GM18519 (cell line): Measurements from ENCODE around the gene DNAH1.

ENCODE experiments used
- ATAC-seq: cut with Tn5 transposase; IDR thresholded peaks from one replicate; pipeline ENCODE4 v1.9.1; 2021; ENCODE audit warnings: mild to moderate bottlenecking, moderate library complexity; ENCODE audit not compliant: unreplicated experiment, low FRiP score

The DNAH1 gene

DNA sequence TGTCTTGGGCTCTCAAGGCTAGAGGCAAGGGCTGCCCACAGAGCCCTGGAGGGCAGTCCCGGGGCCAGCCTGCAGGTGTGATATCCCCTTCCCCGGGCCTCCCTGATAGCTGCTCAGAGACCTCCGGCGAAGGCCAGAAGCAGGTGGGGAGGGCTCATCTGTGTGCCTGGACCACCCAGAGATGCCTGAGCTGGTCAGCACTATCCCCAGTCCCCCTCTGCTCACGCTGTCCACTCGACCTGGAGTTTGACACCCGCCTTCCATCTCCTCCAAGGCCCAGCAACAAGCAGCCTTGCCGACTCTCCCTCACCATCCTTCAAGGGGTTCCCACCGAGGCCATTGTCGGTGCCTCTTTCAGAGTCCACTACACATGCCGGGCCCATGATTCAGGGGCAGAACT is 39.4 kb downstream of the DNAH1 start:
- ATAC-seq, result no peak

DNA sequence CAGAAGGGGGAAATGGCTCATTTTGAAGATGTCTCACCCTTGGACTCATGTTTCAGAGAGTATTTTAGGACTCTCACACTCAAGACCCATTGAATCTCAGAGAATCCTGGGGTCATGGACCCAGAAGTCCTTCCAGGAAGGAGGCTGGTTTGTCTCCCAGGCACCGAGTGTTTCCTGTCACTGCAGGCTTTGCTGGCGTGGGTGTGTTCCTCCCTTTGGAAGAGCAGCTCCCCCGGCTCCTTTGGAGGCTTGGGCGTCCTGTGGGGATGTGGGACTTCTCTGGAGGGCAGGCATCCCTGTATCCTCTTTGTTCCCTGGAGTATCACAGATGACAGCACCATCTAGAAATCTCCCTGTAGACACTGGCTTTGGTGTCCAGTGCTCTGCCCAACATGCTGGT is 40.0 kb downstream of the DNAH1 start:
- ATAC-seq, result no peak

DNA sequence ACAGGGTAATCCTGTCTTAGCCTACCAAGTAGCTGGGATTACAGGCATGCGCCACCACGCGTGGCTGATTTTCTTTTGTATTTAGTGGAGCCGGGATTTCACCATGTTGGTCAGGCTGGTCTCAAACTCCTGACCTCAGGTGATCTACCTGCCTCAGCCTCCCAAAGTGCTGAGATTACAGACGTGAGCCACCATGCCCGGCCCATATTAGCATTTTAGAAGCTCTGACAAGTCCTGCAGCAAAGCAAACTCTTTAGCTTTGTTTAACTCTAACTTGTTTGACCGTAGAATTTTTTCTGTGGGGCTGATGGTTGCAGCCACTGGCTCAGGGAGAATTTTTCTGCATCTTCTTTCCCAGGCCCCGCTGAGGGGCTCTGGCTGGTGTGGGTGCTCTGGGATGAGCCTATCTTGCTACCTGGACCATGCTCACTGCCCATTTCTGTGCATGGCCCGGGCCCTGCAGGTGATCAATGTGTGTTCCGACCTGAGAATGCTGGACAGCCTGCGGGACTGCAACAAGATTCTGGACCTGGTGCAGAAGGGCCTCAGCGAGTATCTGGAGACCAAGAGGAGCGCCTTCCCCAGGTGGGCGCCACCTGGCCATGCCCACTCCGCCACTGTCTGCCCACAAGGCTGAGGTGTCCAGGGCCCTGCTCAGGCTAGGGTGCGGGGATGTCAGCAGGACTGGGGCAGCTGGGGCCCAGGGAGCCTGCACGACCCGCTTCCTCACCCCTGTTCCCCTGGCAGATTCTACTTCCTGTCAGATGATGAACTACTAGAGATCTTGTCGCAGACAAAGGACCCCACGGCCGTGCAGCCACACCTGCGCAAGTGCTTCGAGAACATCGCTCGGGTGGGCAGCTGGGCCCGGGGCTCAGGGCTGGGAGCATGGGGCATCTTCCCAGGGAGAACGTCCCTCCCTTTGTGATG is 41.3 kb downstream of the DNAH1 start:
- no peak for ATAC-seq

- ATAC-seq, result no peak
Measured at GRCh38 chr3:52358362-52358940, 42.3 kb downstream of the DNAH1 start.

DNA sequence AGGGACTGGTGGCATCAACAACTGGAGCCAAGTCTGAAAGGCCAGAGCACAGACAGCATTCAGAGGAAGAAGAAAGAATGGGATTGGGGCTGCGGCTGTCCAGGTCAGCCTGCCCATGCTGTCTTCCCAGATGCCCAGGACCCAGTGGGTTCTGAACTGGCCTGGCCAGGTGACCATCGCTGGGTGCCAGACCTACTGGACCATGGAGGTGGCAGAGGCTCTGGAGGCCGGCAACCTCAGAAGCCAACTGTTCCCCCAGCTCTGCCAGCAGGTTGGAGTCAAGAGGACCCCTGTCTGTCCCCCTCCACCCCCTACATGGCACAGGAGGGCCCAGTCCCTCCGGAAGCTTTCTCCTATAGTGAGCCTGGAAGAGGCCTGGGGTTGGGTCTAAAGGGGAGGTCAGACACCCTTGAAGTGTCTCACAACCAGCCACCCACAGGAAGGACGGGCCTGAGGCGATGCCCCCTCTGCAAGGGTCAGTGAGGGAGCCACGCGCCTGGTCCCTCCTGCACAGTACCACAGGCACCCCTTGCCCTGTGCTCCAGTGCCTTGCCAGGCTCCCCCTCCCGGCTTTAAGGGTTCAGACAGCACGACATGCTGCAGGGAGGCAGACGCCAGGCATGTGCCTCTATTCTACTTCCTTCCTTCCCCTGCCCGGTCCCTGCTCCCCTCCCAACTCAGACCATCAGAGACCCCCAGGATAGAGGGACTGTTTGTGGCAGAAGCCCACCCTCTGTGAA is 43.2 kb downstream of the DNAH1 start:
- ATAC-seq, result no peak

DNA sequence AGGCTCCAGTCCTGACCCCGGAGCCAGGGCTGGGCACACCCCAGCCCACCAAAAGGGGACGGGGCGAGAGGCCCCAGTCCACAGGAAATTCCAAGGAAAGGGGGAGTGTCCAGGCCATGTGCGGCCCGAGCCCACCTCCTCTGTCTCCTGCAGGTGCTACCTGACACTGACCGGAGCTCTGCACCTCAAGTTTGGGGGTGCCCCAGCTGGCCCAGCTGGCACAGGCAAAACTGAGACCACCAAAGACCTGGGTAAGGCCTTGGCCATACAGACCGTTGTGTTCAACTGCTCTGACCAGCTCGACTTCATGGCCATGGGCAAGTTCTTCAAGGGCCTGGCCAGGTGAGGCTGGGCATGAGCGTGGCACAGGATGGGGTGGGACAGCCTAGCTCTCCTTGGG is 44.9 kb downstream of the DNAH1 start:
- ATAC-seq, result no peak

DNA sequence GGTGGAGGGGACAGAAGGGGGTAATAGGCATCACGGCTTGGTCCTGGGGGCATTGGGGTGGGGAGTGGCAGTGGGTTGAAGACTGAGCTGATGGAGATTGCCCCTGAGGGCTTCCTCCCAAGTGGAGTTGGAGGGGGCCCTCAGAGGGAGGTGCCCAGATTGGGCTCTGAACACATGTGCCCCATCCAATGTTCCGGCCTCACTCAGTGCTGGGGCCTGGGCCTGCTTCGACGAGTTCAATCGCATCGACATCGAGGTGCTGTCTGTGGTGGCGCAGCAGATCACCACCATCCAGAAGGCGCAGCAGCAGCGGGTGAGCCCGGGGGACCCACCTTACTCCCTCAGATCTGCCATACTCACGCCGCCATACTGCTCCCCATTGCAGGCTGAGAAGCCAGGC is 45.3 kb downstream of the DNAH1 start:
- ATAC-seq, result no peak

DNA sequence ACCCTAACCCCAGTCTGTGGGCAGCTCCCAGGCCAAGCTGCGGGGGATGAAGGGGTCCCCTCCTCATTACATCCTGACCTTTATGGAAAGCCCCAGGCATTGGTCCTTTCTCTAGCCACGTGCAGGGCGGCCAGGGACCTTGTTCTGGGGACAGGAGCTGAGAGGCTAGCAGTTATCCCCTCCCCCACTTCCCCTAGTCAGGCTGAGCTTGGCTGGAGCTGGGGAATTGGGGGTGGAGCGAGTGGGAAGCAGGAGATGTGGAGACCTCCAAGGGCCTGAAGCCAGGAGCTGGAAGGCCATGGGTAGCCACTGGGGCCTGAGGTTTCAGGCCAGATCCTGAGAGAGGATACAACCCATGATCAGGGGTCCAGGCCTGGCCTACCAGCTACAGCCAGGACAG is 45.8 kb downstream of the DNAH1 start:
- ATAC-seq, result no peak

- ATAC-seq, result no peak
Measured at GRCh38 chr3:52364322-52365035, 48.4 kb downstream of the DNAH1 start.

GRCh38 chr3:52366527-52366926 is 50.4 kb downstream of the DNAH1 start:
- ATAC-seq, result no peak

- ATAC-seq, result no peak
Measured at GRCh38 chr3:52367891-52368880, 52.1 kb downstream of the DNAH1 start.

- no peak for ATAC-seq
Measured at GRCh38 chr3:52370531-52370930, 54.4 kb downstream of the DNAH1 start.

DNA sequence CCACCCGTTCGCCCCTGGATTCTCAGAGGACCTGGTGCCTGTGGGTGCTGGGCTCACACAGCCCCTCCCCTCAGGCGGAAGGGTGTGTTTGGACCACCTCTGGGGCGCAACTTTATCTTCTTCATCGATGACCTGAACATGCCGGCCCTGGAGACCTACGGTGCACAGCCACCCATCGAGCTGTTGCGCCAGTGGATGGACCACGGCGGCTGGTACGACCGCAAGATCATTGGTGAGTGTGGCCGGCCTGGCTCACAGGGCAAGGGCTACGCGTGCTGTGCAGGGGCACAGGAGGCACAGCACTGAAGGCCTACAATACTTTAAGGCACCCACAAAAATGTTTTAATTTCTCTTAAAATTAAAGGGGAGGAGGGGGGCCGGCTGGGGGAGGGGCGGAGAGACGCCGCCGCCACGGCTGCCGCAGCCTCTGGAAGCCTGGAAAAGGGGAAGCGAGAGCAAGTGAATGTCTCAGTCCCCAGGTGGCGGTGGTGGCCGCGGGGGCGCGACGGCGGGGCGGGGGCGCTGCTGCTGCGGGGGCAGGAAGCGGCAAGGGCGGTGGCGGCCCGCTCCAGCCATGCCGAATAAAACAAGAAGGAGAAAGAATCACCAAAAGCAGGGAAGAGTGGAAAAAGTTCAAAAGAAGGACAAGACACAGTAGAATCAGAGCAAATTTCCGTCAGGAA is 56.8 kb downstream of the DNAH1 start:
- ATAC-seq, result no peak

DNA sequence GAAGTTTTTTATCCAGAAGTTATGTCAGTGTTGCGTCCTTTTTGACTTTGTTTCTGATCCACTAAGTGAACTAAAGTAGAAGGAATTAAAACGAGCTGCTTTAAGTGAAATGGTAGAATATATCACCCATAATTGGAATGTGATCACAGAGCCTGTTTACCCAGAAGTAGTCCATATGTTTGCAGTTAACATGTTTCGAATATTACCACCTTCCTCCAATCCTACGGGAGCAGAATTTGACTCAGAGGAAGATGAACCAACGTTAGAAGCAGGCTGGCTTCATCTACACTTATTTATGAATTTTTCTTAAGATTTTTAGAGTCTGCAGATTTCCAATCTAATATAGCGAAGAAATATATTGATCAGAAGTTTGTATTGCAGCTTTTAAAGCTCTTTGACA is 57.6 kb downstream of the DNAH1 start:
- no peak for ATAC-seq

DNA sequence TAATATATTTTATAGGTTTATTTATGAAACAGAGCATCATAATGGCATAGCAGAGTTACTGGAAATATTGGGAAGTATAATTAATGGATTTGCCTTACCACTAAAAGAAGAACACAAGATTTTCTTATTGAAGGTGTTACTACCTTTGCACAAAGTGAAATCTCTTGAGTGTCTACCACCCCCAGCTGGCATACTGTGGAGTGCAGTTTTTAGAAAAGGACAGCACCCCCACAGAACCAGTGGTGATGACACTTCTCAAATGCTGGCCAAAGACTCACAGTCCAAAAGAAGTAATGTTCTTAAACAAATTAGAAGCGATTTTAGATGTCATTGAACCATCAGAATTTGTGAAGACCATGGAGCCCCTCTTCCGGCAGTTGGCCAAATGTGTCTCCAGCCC is 58.1 kb downstream of the DNAH1 start:
- no peak for ATAC-seq

- ATAC-seq, result no peak
Measured at GRCh38 chr3:52379610-52380009, 63.5 kb downstream of the DNAH1 start.

- no peak for ATAC-seq
Measured at GRCh38 chr3:52380023-52380422, 63.9 kb downstream of the DNAH1 start.

GRCh38 chr3:52381623-52382022 is 65.5 kb downstream of the DNAH1 start:
- ATAC-seq, result no peak

- no peak for ATAC-seq
Measured at GRCh38 chr3:52383446-52383845, 67.3 kb downstream of the DNAH1 start.
